ENCODE measurements around the gene TMEM141.
A peak's percentile ranks its signal among the peaks of the same experiment; 100 is the strongest.
"Not testable (repeated sequence)": the region's sequence is repeated elsewhere in the genome, so short reads cannot be mapped to it uniquely, and the experiment has no call there.

TMEM141 gene

GRCh38 chr9:136792321-136793085, 1.4 kb downstream of the TMEM141 start:
- no peak for FAIRE-seq
- no peak for DNase-seq (ENCODE audit: insufficient read length, low spot score)
- TF ChIP-seq POLR2A (IDR thresholded peaks at IDR 0.05; ENCODE audit: low read depth, low read length), result no peak

DNA sequence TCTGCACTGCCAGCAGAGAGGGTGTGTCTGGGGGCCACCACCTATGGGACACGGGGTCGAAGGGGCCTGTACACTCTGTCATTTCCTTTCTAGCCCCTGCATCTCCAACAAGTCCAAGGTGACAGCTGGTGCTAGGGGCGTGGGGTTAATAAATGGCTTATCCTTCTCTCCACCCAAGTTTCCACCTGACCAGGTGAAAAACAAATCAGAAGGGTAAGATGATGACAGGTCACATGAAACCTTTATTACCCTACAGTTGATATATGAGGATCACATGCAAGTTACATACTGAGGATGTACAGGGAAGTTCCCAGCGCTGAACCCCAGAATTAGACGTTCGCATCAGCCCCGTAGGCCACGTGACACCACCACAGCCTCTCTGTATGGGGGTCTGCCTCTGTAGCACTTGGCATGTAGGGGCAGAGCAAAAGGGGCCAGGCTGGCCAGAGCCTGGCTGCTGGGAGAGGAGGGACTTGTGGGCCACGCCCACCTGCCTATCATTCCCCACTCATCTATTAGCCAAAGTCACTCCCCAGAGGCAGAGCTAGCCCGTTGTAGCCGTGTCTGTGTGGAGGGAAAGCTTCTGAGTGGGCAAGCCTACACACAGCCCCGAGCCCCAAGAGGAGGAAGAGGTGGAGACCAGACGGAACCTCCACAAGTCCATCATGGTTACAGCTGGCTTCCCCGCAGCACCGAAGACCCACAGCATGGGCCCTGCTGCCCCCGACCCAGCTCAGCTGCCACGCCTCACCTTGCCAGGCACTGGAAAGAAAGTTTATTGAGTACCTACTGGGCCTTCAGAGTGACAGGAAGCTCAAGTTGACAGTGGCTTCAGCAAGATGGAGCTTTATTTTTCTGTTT, 2.2 kb downstream of the TMEM141 start:
- TF ChIP-seq POLR2A (IDR thresholded peaks at IDR 0.05; ENCODE audit: low read depth, low read length), result no peak
- DNase-seq (ENCODE audit: insufficient read length, low spot score) (no peak), FAIRE-seq (no peak)

DNA sequence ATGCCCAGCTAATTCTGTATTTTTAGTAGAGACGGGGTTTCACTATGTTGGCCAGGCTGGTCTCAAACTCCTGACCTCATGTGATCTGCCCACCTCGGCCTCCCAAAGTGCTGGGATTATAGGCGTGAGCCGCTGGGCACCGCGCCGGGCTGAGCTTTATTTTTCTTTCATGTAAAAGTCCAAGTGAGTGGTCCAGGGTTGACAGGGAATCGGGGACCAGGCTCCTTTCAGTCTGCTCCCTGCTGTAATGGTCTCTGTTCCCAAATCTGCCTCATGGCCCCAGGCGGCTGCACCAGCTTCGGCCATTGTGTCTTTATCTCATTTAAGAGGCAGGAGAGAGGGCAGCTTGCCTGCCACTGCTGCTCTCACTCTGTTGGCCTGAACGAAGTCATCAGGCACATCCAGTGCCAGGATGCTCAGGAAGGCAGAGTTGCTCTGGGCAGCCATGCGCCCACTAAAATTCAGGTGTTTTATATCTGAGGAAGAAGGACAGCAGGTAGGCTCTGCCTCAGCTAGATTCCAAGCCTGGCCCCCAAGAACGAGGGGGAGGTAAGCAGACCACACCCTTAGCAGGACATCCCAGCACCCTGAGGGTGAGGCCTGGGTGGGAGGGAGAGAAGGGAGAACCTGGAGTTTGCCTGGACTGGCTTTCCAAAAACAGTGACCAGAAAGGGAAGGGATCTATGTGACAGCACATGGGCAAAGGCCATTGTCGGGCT, 3.3 kb downstream of the TMEM141 start:
- no peak for FAIRE-seq
- 0 out of 2 replicates have a peak, but pooled peaks have one; percentile 7 for TF ChIP-seq POLR2A (IDR thresholded peaks at IDR 0.05; ENCODE audit: low read depth, low read length)

GRCh38 chr9:136795000-136795348, 3.8 kb downstream of the TMEM141 start:
- DNase-seq (ENCODE audit: insufficient read length, low spot score), result no peak
- TF ChIP-seq POLR2A (IDR thresholded peaks at IDR 0.05; ENCODE audit: low read depth, low read length), result 0 out of 2 replicates have a peak, but pooled peaks have one; percentile 1
- no peak for FAIRE-seq

More for the DNA sequence above, 3.3 kb downstream of the TMEM141 start:
- no peak for DNase-seq (ENCODE audit: insufficient read length, low spot score)

DNA sequence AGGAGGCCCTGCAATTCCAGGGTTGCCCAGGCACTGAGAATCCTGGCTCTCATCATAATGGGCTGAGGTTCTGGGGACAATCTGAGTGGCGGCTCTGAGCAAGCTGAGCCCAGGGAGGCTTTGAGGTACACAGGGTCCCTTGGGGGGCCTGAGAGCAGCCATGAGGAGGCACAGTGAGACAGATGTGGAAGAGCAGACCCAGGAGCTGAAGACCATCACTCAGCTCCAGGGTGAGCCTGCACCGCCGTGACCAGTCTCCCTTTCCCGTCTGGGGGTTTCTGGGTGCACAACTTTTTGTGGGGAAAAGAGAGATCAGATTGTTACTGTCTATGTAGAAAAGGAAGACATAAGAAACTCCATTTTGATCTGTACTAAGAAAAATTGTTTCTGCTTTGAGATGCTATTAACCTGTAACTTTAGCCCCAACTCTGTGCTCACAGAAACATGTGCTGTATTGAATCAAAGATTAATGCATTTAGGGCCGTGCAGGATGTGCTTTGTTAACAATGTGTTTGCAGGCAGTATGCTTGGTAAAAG, 5.2 kb downstream of the TMEM141 start, which contains the start of gene CCDC183:
CCDC183 (plus strand) TSS at position 101 of the 537 bp plus-strand sequence; CDS start at position 161, 60 bp downstream.
- TF ChIP-seq POLR2A (IDR thresholded peaks at IDR 0.05; ENCODE audit: low read depth, low read length), result no peak
- no peak for DNase-seq (ENCODE audit: insufficient read length, low spot score)
- no peak for FAIRE-seq

DNA sequence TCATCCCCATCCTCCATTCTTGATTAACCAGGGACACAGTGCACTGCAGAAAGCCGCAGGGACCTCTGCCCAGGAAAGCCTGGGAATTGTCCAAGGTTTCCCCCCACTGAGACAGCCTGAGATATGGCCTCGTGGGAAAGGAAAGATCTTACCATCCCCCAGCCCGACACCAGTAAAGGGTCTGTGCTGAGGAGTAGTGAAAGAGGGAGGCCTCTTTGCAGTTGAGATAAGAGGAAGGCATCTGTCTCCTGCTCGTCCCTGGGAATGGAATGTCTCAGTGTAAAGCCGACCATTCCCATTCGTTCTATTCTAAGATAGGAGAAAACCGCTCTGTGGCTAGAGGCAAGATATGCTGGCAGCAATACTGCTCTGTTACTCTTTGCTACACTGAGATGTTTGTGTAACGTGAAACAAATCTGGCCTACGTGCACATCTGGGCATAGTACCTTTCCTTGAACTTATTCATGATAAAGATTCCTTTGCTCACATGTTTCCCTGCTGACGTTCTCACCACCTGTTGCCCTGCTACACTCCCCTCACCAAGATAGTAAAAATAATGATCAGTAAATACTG, 5.7 kb downstream of the TMEM141 start:
- not testable (repeated sequence) for FAIRE-seq; DNase-seq (ENCODE audit: insufficient read length, low spot score)

GRCh38 chr9:136798708-136799078, 7.5 kb downstream of the TMEM141 start:
- FAIRE-seq, result no peak
- DNase-seq (ENCODE audit: insufficient read length, low spot score), result no peak
- TF ChIP-seq POLR2A (IDR thresholded peaks at IDR 0.05; ENCODE audit: low read depth, low read length), result no peak

GRCh38 chr9:136799079-136799853, 8.1 kb downstream of the TMEM141 start:
- DNase-seq (ENCODE audit: insufficient read length, low spot score) (no peak), FAIRE-seq (no peak)
- TF ChIP-seq POLR2A (IDR thresholded peaks at IDR 0.05; ENCODE audit: low read depth, low read length), result no peak

- no peak for FAIRE-seq
- no peak for TF ChIP-seq POLR2A (IDR thresholded peaks at IDR 0.05; ENCODE audit: low read depth, low read length)
- peak; percentile 94 for DNase-seq (ENCODE audit: insufficient read length, low spot score)
Measured at GRCh38 chr9:136799854-136800657, 8.9 kb downstream of the TMEM141 start.

DNA sequence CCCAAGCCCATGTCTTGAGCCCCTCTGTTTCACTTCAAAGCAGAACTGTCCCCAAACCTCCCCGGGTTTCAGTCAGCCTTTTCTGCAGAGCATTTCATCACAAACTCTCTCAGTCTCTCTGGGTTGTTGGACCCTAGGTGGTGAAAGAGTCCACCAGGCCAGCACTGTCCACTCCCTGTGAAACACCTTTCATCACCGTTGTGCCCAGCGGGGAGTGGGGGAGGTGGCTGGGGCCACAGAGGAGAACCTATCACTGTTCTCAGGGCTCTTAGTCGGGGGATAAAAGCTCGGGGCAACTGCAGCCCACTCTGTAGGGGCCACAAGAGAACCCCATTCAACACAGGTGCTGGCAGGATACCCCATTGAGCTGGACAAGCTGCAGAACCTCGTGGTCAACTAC, 11.2 kb downstream of the TMEM141 start:
- DNase-seq (ENCODE audit: insufficient read length, low spot score), result no peak
- no peak for TF ChIP-seq POLR2A (IDR thresholded peaks at IDR 0.05; ENCODE audit: low read depth, low read length)
- FAIRE-seq, result no peak

- FAIRE-seq, result not testable (repeated sequence)
Measured at GRCh38 chr9:136803009-136803550, 11.9 kb downstream of the TMEM141 start.

More at GRCh38 chr9:136803009-136803550, 11.9 kb downstream of the TMEM141 start:
- DNase-seq (ENCODE audit: insufficient read length, low spot score), result not testable (repeated sequence)

Data from H54 (cell line).